ENCODE measurements around the gene GSTO1. TPM values are rescaled to one million over a fixed set of nuclear protein-coding genes. Genes with fewer than 3 reads are reported as not detected.

The GSTO1 gene
- total and polyA plus RNA-seq, 11 donors: 194 to 699 (median 224) TPM

- ATAC-seq: no peak
- H3K36me3 ChIP-seq: no peaks in the 10 kb centered on the region
- H3K27ac ChIP-seq: no peak overlapping the region
These were observed 38.1 kb upstream of the GSTO1 start for GRCh38 chr10:104216631-104217030.

GRCh38 chr10:104218751-104219150 is 35.9 kb upstream of the GSTO1 start:
- no peaks in the 10 kb centered on the region for H3K9me3 ChIP-seq
- no peak for TF ChIP-seq CTCF (IDR thresholded peaks at IDR 0.05)
- no peak for TF ChIP-seq POLR2A (IDR thresholded peaks at IDR 0.05)
- H3K4me3 ChIP-seq: no peak overlapping the region
- intact Hi-C loops (cut with DNase I): loop anchor here in 2 of 10 donors (5.0 to 10.0 kb wide), 2 partner anchors 166 to 504 kb away; no protein-coding TSS in a partner anchor
- no peak for DNase-seq
- H3K27me3 ChIP-seq: no peaks in the 10 kb centered on the region
- no peak overlapping the region for H3K27ac ChIP-seq
- ATAC-seq: no peak
- H3K36me3 ChIP-seq: no peaks in the 10 kb centered on the region
- H3K4me1 ChIP-seq: no peaks in the 10 kb centered on the region
- 66 to 76% (median 72%) methylated on average over 7 of the region's 7 CpGs for WGBS, 4 donors

More at GRCh38 chr10:104216631-104217030, 38.1 kb upstream of the GSTO1 start:
- H3K4me3 ChIP-seq: no peak overlapping the region
- intact Hi-C loops (cut with DNase I): loop anchor here in 2 of 10 donors (5.0 to 10.0 kb wide), 2 partner anchors 164 to 502 kb away; no protein-coding TSS in a partner anchor
- no peak for DNase-seq
- 90 to 100% (median 97%) methylated on average over 3 of the region's 3 CpGs for WGBS, 4 donors
- H3K4me1 ChIP-seq: no peaks in the 10 kb centered on the region
- TF ChIP-seq CTCF (IDR thresholded peaks at IDR 0.05): no peak
- no peak for TF ChIP-seq POLR2A (IDR thresholded peaks at IDR 0.05)
- no peaks in the 10 kb centered on the region for H3K9me3 ChIP-seq
- no peaks in the 10 kb centered on the region for H3K27me3 ChIP-seq

- WGBS, 4 donors: 71 to 81% (median 75%) methylated on average over 2 of the region's 2 CpGs
- Histone ChIP-seq H3K36me3 (no peaks in the 10 kb centered on the region), H3K9me3 (no peaks in the 10 kb centered on the region), H3K4me3 (no peak overlapping the region), H3K4me1 (no peaks in the 10 kb centered on the region), H3K27ac (no peak overlapping the region), H3K27me3 (no peaks in the 10 kb centered on the region)
- TF ChIP-seq POLR2A (IDR thresholded peaks at IDR 0.05): no peak
- no peak for TF ChIP-seq CTCF (IDR thresholded peaks at IDR 0.05)
- DNase-seq (no peak), ATAC-seq (no peak)
- intact Hi-C loops (cut with DNase I): no loop called here
These were observed 34.2 kb upstream of the GSTO1 start for GRCh38 chr10:104220522-104220921.

GRCh38 chr10:104223304-104223703 is 31.4 kb upstream of the GSTO1 start:
- Histone ChIP-seq H3K27ac (no peak overlapping the region), H3K4me1 (no peaks in the 10 kb centered on the region), H3K27me3 (no peaks in the 10 kb centered on the region), H3K4me3 (no peak overlapping the region), H3K9me3 (no peaks in the 10 kb centered on the region), H3K36me3 (no peaks in the 10 kb centered on the region)
- DNase-seq: no peak
- ATAC-seq: no peak
- TF ChIP-seq POLR2A (IDR thresholded peaks at IDR 0.05) (no peak), CTCF (IDR thresholded peaks at IDR 0.05) (no peak)
- intact Hi-C loops (cut with DNase I): no loop called here

Data from heart left ventricle (tissue), 16 donors.